H1 (cell line): Measurements from ENCODE around the gene PAQR5. TPM values are rescaled to one million over a fixed set of nuclear protein-coding genes. Genes with fewer than 3 reads are reported as not detected.

Experiments used
- polyA plus RNA-seq, 7 experiments: library from polyadenylated mRNA; depleted of rRNA in 3 of 7; stranded (reverse) in 5 of 7; unstranded in 2 of 7; fragments of >200 nt in 5 of 7; fragments of 200-250 nt in 2 of 7; gene quantifications; 1 replicate in 5 of 7; 2 replicates in 1 of 7; 4 replicates in 1 of 7; pipeline versions ENCODE4 v1.2.1 to v1.2.3, GENCODE V29; 2011 to 2013; ENCODE audit warnings: missing spikeins in 2 of 7, mixed read lengths in 2 of 7
- total RNA-seq: library from RNA; stranded (reverse); fragmentation: NEBNext Ultra II Directional; extraction: Animal tissue kit (Norgen Biotek cat#: 25700); gene quantifications from 2 replicates; pipeline ENCODE4 v1.2.1, GENCODE V29; 2021

The PAQR5 gene
- total and polyA plus RNA-seq, 2 of the 8 experiments (the other 6 are each of a cell fraction or from before 2014, with no cell fraction given), result 8.7 to 18.1 TPM

Other genes starting within 250 kb of the PAQR5 start
- 16.2 and 17.1 TPM in 2 replicates for gene GLCE, start 138.3 kb upstream of the PAQR5 start, total RNA-seq
- gene GLCE, start 138.3 kb upstream of the PAQR5 start, polyA plus RNA-seq (2011; rRNA removed), result 8.4 and 22.7 TPM in 2 replicates
- 77.2 and 77.4 TPM in 2 replicates for gene KIF23, start 115.4 kb downstream of the PAQR5 start, total RNA-seq
- gene KIF23, start 115.4 kb downstream of the PAQR5 start, polyA plus RNA-seq (2011; rRNA removed), result 17.9 and 26.2 TPM in 2 replicates
- gene RPLP1, start 153.9 kb downstream of the PAQR5 start, total RNA-seq, result 2,089 and 2,151 TPM in 2 replicates
- gene RPLP1, start 153.9 kb downstream of the PAQR5 start, polyA plus RNA-seq (2011; rRNA removed), result 3,704 and 4,387 TPM in 2 replicates